Stimulated activated naive CD8-positive, alpha-beta T cell treated with anti-CD3 and anti-CD28 coated beads, Interleukin-15, Interleukin-2, amounts not matched to agents 100 U/mL and 50 U/mL, for 24 hours (primary cell): ENCODE data around the gene DMXL1.

Source experiments
- ATAC-seq: fragments of 150-1000 bp; cut with Tn5 transposase; one replicate; pipeline ENCODE4 v1.10.0; 2021
- DNase-seq: peaks from one replicate; pipeline ENCODE4 v3.0.0; 2021

DMXL1 gene

GRCh38 chr5:119269061-119269944, 198.4 kb downstream of the DMXL1 start:
- ATAC-seq (peak; percentile 5), DNase-seq (peak; percentile 49)

DNA sequence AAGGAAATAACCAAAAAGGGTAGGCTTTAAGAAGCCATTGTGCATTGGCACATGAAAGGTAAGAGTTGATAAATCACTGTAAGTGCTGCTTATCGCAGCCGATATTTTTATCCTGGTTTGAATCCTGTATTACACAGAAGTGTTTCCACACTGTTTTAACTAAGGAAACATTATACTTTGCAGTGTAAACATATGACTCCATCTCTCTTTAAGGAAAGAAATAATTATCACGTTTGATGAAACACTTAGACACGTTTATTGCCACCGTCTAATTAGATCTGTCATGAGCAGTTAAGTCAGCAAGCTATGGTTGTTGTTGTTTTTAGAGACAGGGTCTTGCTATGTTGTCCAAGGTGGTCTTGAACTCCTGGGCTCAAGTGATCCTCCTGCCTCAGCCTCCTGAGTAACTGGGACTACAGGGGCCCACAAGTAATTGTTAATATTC, 199.3 kb downstream of the DMXL1 start:
- DNase-seq (no peak), ATAC-seq (no peak)

GRCh38 chr5:119270960-119271757, 200.3 kb downstream of the DMXL1 start:
- DNase-seq = no peak
- no peak for ATAC-seq

DNA sequence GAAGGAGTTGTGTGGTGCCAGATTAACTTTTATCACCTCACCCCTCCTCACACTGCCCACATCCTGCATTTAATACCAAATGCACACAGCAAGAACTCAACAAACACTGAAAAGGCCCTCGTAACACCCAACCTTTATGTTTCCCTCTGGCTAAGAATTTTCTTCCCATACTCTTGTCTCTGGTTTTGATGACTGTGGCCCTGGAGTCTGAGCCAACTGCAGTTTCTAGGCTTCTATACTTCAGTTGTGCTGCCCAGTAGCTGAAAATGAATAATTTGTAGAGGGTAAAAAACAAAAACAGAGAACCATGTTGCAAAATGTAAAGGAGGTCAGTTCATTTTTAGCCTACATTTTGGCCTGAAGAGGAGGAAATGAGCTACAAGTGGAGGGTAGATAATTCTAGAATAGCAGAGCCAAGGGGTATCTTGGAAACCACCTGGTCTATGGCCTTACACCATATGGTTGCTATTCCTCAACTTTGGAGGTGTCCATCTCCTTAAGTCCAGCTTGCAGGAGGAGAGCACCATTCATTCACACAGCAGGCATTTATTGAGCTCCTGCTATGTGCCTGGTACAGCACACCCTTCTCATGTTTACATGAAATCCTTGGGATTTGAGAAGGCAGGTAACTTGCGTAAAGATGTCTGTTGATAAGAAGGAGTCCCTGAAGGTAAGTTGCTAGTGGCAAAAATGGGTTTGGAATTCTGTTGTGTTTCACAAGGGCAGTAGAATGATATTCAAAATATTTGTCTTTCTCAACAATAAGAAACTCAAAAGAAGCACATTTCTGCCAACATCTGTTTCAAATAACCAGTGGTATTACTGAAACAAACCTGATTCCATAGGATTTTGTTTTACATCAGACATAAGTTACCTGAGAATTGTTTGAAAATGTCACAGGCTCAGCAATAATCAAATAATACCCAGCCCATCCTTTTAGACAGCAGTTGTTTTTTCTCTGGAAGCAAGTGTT, 201.2 kb downstream of the DMXL1 start:
- ATAC-seq (no peak), DNase-seq (no peak)

- ATAC-seq = peak; percentile 1
- no peak for DNase-seq
These were observed 202.5 kb downstream of the DMXL1 start for GRCh38 chr5:119273391-119273839.

GRCh38 chr5:119274030-119274766, 203.3 kb downstream of the DMXL1 start:
- ATAC-seq = no peak
- no peak for DNase-seq

DNA sequence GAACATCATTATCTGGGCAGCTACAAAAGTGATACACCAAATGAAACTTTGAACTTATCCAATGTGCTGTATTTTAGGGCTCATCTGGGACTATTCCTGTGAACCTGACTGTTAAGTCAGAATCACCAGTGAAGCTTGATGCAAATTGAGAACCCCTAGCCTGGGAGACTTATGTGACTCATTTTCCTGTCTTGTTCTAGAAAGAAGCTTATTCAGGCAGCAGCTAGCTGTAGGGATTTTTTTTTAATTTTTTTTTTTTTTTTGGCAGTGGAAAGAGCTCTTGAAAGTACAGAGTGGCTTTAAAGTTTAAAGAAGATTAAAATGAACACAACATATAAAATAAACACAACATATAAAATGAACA, 203.9 kb downstream of the DMXL1 start:
- ATAC-seq = peak; percentile 69
- DNase-seq = no peak

GRCh38 chr5:119275146-119275545, 204.3 kb downstream of the DMXL1 start:
- ATAC-seq (no peak), DNase-seq (no peak)

DNA sequence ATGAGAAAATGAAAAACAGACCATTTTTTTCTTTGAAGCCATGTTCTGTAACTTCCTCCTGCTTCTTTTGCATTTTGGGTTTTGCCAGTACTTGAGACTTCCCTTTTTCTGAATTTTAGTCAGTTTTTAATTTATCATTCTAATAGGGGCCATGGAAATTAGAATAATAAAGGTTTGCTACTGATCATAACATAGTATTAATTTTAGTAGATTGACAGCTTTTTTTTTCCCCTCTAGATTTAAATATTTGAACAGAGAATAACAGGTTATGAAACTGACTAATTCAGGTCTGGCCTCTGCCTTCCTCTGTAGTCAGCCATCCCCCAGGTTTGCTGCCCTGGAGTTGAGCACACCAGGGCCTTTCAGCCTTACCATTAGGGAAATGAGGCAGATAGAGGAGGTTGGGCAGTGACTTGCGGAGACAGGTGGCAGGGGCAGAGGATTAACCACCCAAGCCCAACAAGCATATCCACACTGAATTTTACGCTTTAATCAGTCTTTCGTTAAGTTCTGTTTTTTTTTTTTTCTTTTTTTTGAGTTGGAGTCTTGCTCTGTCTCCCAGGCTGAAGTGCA, 204.8 kb downstream of the DMXL1 start:
- peak; percentile 62 for ATAC-seq
- DNase-seq = peak; percentile 59

- DNase-seq = no peak
These were observed 206.1 kb downstream of the DMXL1 start for GRCh38 chr5:119276978-119277377.

GRCh38 chr5:119279093-119279492, 208.2 kb downstream of the DMXL1 start:
- ATAC-seq (no peak), DNase-seq (no peak)

More at GRCh38 chr5:119276978-119277377, 206.1 kb downstream of the DMXL1 start:
- ATAC-seq = no peak

DNA sequence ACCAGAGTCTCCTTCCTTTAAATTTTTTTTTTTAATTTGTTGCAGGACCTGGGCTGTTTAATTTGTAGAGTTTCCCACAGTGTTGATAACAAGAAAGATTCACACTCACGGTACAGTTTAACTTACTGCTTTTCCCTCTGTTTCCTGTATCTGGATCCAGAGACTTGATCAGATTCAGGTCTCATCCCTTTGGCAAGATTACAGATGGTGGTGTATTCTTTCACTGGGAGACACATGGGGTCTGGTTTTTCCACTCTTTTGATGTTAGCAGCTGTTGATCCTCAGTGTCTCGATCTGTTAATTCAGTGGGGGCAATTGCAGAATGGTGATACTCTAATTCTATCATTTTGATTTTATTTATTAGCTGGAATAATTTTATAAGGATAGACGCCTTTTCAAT, 209.5 kb downstream of the DMXL1 start:
- no peak for ATAC-seq
- DNase-seq = no peak

GRCh38 chr5:119282628-119283027, 211.7 kb downstream of the DMXL1 start:
- DNase-seq (no peak), ATAC-seq (no peak)

- DNase-seq = no peak
- no peak for ATAC-seq
These were observed 213.1 kb downstream of the DMXL1 start for GRCh38 chr5:119284031-119284430.

- ATAC-seq (no peak), DNase-seq (no peak)
These were observed 214.4 kb downstream of the DMXL1 start for GRCh38 chr5:119285070-119285916.

- ATAC-seq (peak; percentile 38), DNase-seq (no peak)
These were observed 215.9 kb downstream of the DMXL1 start for GRCh38 chr5:119286511-119287488.

DNA sequence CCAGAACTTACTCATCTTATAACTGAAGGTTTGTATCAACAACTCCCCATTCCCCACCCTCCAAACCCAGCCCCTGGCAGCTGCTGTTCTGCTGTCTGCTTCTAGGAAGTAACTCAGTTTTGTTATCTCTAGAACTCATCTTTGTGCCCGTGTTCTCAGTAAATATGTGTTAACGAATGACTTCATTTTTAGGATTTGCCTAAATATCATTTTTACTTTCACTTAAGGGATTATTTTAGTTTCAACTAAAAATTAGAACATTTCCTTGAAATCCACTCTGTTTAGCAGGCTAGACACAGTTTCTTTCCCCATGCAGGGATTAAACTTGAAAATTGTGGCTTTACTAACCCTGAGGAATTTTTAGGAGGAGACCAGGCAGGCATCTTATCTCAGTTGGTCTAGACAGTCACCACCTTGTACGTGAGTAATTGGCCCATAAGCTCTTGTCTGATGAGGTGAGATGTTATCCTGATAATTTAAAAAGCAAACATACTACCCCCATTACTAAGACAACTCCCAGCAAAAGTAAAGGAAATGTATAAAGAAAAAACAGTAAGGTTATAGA, 216.7 kb downstream of the DMXL1 start:
- DNase-seq (no peak), ATAC-seq (peak; percentile 53)

GRCh38 chr5:119288379-119289033, 217.6 kb downstream of the DMXL1 start:
- DNase-seq = no peak
- peak; percentile 49 for ATAC-seq
